GM18951 (cell line): ENCODE results near the gene AKAP12.
"Not testable (repeated sequence)": the region's sequence is repeated elsewhere in the genome, so short reads cannot be mapped to it uniquely, and the experiment has no call there.

Experiments used
- POLR2A ChIP-seq: IDR thresholded peaks from 4 replicates; pipeline ENCODE4 v1.6.1; 2011; ENCODE audit warnings: mild to moderate bottlenecking; ENCODE audit not compliant: insufficient read length, insufficient read depth; ENCODE audit errors: extremely low read depth
- in situ Hi-C: fragments of 300-500 bp; cut with MboI; formaldehyde crosslinking; loops from one replicate; pipeline ENCODE4 v1.12.0; 2022; ENCODE audit warnings: low sequenced_read_pairs, mixed read lengths, inconsistent platforms; ENCODE audit not compliant: unreplicated experiment

Gene AKAP12

DNA sequence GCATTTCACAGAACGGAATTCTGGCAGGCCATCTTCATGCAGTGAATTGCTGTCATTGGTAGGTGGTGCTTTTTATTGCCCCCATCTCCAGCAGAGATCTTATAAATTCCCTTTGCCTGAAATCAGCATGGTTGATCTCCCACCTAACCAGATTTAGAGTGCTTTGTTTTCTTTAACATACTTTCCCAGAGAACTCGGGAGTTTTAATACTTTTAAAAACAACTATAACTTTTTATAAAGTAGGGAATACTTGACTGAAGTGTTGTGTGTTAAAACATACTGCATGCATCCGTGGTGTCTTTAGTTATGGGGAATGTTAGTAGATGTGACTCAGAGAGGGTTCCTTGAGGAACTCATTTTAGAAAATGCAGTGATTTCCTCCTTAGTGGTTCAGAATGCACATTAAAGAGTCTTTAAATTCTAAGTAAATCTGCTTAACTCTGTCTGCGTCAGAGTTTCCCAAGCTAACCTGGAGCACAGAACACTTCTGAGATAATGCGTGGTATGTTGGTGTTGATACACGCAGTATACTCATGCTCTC lies 54.9 kb downstream of the AKAP12 start:
- no peak for TF ChIP-seq POLR2A
- in situ Hi-C loops: no loop called here

- no peak for TF ChIP-seq POLR2A
- in situ Hi-C loops: no loop called here
These were observed 58.1 kb downstream of the AKAP12 start for GRCh38 chr6:151297886-151298285.

GRCh38 chr6:151299011-151299410 lies 59.2 kb downstream of the AKAP12 start:
- no peak for TF ChIP-seq POLR2A

GRCh38 chr6:151300267-151300991 lies 60.7 kb downstream of the AKAP12 start:
- TF ChIP-seq POLR2A: no peak
- in situ Hi-C loops: no loop called here

More at GRCh38 chr6:151299011-151299410, 59.2 kb downstream of the AKAP12 start:
- in situ Hi-C loops: no loop called here

- TF ChIP-seq POLR2A: no peak
- in situ Hi-C loops: no loop called here
These were observed 61.8 kb downstream of the AKAP12 start for GRCh38 chr6:151301547-151301946.

- TF ChIP-seq POLR2A: no peak
- in situ Hi-C loops: no loop called here
These were observed 63.5 kb downstream of the AKAP12 start for GRCh38 chr6:151303231-151303630.

DNA sequence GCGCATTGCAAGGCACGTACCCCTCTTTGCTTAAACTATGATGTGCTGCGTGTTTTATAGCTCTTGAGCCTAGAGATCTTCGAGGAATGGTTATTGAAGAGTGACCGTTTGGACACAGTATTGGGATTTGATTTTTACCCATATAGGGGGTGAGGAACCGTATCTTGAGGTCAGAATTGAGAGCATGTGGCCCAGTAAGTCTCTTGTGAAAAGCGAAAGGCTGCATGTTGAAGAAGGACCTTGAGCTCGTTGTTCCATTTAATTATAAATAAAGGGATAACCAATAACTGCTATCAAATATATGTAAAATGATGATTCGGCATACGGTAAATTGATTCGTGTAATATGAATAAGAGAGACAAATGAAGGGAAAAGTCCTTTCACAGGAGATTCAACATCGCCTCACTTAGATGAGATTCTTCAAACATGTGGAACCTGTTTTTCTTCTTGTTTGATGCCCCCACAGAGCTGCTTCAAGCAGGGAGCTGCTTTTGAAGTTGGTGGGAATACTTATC lies 66.6 kb downstream of the AKAP12 start:
- in situ Hi-C loops: no loop called here

GRCh38 chr6:151307501-151307900 lies 67.7 kb downstream of the AKAP12 start:
- no peak for TF ChIP-seq POLR2A
- in situ Hi-C loops: no loop called here

More for the DNA sequence above, 66.6 kb downstream of the AKAP12 start:
- no peak for TF ChIP-seq POLR2A

DNA sequence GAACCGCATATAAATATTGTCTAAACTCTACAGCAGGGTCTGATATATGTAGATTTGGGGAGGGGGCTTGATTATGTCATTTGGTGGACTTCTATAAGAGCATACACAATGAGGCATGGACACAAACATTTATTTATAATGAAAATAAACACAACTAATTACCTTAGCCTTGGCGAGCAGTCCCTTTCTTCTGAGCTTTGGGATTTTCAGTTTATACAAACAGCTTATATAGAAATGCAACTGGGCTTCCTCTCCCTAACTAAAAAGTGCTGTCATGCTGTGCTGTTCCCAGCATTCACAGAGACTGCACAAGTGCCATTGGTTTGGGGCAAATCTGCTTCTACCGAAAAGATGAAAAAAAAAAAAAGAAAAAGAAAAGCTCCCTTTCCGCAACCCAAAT lies 69.9 kb downstream of the AKAP12 start:
- TF ChIP-seq POLR2A: no peak
- in situ Hi-C loops: no loop called here

- no peak for TF ChIP-seq POLR2A
- in situ Hi-C loops: no loop called here
These were observed 70.5 kb downstream of the AKAP12 start for GRCh38 chr6:151310279-151310678.

DNA sequence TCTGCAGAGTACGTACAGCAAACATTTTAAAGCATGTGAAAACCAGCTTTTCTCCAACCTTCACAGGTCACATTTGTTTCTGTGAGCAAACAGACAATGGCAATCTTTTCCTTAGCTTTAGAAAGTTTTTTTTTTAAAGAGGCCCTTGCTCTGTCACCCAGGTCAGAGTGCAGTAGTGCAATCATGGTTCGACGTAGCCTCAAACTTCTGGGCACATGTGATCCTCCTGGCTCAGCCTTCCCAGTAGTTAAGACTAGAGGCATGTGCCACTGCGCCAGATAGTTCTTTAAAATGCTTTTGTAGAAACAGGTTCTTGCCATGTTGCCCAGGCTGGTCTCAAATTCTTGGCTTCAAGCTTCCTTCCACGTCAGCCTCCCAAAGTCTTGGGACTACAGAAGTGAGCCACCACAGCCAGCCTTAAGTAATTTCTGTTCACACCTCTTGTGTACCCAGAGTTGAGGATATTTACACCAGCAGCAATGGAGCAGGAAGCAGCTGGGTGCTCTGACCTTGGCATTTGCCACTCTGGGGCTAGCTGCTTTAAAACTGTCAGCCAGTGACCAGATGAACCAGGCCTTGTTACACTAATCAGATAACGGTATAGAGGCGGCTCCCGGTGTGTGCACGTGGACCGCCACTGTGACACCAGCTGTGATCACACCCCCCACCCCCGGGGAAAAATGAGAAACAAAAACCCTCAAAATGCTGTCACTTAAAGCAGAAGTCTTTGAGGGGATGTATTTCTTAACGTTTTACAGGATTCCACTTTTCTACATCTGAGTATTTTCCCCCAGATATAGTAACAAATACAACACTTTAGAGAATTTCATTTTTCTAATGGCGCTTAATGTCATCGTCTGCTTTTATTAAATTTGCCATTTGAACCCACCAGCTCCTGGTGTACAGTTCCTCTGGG lies 71.3 kb downstream of the AKAP12 start:
- in situ Hi-C loops: no loop called here
- TF ChIP-seq POLR2A: no peak

DNA sequence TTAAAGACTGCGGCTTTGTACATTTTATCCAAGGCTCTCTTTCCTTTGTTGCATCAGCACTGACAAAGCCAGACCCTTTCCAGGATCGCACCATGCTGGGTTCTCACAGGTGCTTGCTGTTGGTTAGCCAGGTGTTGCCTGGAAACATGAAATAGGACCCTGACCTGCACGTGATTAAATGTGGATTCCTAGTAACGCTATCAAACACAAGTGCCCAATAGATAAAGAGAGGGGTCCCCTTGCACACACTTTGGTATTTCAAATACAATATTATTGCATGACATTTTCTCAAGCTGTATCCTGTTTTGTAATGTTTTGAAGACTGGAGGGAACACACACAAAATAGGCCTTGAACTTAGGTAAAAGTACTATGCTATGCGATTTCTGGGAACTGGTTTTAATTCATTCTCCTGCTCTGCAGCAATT lies 73.3 kb downstream of the AKAP12 start:
- no peak for TF ChIP-seq POLR2A
- in situ Hi-C loops: no loop called here

GRCh38 chr6:151315661-151316060 lies 75.9 kb downstream of the AKAP12 start:
- in situ Hi-C loops: not testable (repeated sequence)
